ENCODE results near the gene LRP5.

Gene LRP5

DNA sequence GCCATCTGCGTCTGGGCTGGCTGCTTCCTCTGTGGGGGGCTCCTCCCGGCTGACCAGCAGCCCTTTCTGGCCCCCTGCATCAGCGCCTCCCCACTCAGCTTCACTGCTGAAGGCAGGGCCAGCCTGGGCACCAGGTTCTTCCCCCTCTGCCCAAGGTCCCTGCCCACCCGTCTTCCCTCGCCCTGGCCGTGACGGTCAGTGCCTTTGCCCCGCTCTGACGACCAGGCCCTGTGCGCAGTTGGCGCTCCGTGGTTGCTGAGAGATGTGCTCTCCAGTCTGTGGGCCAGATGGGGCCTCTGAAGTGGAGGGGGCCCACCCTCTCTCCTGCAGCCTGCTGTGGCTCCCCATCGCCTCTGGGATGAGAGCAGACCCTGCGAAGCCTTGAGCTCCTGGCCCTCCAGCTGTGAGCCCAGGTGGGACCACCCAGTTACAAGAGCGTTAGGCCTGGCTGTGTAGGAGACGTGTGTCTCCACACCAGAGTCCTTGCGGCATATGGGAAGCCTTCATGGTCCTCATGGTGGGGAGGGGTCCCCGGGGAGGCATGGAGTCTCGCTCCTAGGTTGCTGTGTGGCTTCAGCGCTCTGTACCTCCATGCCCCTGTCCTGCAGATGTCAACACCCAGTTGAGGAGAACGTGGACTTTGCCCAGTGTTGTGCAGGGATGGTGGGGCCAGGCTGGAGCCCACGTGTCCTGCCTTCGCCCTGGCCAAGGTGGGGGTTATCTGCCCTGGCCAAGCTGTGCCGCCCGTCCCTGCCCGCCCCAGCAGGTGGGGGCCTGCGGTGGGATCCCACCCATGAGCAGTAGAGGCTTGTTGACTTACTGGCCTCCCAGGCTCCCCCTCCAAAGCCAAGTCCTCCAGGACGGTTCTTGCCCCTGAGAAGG lies 14.2 kb downstream of the LRP5 start:
- DNase-seq (ENCODE audit: insufficient read length, low spot score) (no peak), FAIRE-seq (no peak)
- TF ChIP-seq, protein P1, sequence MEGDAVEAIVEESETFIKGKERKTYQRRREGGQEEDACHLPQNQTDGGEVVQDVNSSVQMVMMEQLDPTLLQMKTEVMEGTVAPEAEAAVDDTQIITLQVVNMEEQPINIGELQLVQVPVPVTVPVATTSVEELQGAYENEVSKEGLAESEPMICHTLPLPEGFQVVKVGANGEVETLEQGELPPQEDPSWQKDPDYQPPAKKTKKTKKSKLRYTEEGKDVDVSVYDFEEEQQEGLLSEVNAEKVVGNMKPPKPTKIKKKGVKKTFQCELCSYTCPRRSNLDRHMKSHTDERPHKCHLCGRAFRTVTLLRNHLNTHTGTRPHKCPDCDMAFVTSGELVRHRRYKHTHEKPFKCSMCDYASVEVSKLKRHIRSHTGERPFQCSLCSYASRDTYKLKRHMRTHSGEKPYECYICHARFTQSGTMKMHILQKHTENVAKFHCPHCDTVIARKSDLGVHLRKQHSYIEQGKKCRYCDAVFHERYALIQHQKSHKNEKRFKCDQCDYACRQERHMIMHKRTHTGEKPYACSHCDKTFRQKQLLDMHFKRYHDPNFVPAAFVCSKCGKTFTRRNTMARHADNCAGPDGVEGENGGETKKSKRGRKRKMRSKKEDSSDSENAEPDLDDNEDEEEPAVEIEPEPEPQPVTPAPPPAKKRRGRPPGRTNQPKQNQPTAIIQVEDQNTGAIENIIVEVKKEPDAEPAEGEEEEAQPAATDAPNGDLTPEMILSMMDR (IDR thresholded peaks at IDR 0.05; ENCODE audit: insufficient read depth, missing control alignments) = no peak

DNA sequence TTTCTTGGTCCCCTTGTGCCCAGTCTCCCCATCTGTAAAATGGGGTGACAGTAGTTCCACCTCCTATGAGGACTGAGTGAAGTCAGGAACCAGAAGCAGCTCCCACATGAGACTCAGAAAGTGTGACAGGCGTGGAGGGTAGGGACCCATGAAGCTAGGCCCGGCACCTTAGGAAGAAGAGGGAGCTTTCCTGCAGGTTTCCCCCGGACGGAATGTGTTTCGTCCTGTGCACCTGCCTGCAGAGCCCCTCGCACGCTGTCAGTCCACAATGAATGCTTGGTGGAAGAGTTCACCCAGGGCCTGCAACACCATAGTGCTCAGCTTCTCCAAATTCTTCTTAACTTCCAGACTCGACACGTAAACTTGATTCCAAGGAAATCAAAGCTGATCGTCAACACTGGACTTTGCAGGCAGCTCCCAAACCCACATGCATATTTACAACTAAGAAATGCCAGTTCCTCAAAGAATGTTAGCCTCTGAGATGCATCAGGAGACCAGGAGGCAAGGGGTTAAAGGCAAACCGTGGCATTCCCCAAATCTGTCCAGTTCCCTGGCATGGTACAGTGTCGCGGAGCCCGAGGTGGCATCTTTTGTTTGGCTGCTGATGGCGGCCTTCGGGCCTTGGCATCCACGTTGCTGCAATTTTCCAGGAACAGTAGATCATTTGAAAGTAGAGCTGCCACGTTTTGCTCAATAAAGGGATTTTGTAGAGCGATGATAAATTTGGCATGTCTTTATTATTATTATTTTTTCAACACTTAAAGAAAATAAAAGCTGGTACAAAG lies 15.4 kb downstream of the LRP5 start:
- TF ChIP-seq, protein P1 (IDR thresholded peaks at IDR 0.05; ENCODE audit: insufficient read depth, missing control alignments) = no peak
- FAIRE-seq (no peak), DNase-seq (ENCODE audit: insufficient read length, low spot score) (no peak)

DNA sequence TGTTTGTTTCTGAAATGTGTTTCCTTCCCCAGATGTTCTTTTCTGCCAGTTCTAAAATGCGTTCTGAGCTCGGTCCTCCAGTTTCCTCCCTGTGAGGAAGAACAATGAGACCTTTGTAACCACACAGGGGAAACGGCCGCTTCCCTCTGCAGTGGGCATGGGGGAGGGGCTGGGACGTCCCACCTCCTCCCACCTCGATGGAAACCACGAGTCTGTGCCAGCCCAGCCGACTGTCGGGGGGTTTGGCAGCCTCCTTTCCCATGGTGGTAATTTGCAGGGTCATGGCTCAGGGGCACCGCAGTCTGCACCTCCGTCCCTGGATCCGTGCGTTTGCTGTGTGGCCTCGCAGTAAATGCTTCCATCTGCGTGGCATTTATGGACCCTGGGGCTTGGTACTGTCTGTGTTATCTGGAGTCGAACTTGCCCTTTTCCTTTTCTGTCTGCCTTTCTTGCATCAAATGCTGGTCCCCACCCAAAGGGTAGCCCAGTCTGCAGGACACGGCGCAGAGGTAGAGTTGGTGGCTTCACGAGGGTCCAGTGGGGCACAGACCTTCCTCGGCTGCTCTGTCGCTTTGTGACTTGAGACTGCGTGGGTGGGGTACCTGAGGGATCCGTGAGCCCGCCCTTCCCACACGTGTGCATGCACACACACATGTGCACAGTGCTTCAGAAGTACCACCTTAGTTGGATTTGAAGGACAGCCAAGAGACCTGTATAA lies 16.1 kb downstream of the LRP5 start:
- no peak for FAIRE-seq
- no peak for DNase-seq (ENCODE audit: insufficient read length, low spot score)
- TF ChIP-seq, protein P1 (IDR thresholded peaks at IDR 0.05; ENCODE audit: insufficient read depth, missing control alignments) = no peak

DNA sequence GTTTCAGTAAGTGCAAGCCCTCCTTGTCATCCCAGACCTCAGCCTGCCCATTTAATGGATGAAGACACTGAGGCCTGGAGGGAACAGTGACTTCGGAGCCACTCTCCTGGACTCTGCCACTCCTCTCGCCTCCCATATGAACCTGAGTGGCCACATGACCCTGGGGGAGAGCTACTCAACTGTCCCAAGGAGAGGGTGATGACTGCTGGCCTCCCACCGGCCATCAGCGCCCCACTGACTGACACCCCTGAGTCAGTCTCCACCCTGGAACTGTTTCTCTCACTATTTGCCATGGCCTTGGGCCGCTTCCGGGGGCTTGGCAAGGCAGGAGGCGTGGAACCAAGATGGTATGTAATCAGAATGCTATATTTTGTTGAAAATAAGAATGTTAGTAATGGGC lies 17.1 kb downstream of the LRP5 start:
- FAIRE-seq (no peak), DNase-seq (ENCODE audit: insufficient read length, low spot score) (no peak)
- TF ChIP-seq, protein P1 (IDR thresholded peaks at IDR 0.05; ENCODE audit: insufficient read depth, missing control alignments) = no peak

DNA sequence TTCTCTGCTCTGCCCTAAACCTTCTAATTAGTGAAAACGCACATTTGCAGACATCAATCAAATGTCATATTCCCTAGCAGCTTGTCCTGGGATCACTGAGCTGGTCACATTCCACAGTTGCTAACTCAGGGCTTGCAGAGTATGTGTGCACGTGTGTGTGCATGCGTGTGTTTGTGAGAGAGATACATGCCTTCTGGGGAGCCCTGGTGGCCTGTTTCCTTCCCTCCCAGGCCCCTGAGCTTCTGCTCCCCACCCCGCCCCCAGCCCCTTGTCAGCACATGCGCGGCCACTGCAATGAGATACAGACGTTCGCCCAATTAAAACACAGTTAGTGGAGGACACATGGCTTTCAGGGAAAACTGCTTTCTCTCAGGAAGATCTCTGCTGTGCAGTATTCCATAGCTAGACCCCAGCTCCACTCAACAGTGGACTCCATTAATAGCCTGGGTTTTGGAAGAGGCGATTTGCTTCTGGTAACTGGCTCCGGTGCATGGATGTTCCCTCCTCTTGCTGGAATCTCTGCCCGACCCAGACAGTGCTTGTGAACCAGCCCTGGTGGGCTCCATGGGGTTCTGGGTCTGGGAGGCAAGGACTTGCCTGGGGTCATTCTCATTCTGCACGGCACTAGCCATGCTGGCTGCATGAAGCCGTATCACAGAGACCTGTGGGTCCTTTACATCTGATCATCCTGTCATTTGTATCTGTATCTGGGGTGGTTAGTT lies 17.7 kb downstream of the LRP5 start:
- DNase-seq (ENCODE audit: insufficient read length, low spot score) (no peak), FAIRE-seq (no peak)
- TF ChIP-seq, protein P1 (IDR thresholded peaks at IDR 0.05; ENCODE audit: insufficient read depth, missing control alignments) = no peak

DNA sequence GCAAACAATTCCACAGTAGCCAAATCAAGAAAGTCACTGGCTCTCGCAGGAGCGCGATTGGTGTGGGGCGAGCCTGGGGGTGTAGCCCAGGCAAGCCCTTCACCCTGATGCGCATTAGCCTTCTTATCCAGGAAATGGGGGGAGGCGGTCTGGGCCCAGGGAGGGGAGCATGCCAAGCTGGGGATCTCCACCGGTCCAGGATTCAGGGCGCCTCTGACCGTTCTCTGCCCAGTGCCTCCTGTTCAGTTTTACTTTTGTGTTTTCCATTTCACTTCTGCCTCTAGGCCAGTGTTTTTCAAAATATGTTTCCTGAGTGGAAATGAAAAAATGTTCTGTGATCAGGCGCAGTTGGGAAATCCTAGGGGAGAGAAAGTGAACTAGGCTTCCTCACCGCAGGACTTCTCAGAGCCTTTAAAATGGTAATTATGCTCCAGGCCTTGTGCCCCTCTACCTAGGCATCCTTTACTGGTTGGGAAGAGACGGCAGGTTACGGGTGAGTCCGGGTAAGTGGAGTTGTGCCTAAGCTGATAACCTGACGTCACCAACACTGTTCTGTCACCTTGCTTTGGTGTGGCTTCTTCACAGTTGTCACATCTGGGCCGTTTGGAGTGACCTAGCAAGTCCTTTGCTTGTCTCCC lies 18.4 kb downstream of the LRP5 start:
- no peak for FAIRE-seq
- TF ChIP-seq, protein P1 (IDR thresholded peaks at IDR 0.05; ENCODE audit: insufficient read depth, missing control alignments) = no peak
- DNase-seq (ENCODE audit: insufficient read length, low spot score) = no peak

All from D721Med (cell line).